ENCODE results near the gene BAIAP2. TPM values are rescaled to one million over a fixed set of nuclear protein-coding genes. Genes with fewer than 3 reads are reported as not detected.
A peak's percentile ranks its signal among the peaks of the same experiment; 100 is the strongest.
"Not testable (repeated sequence)": the region's sequence is repeated elsewhere in the genome, so short reads cannot be mapped to it uniquely, and the experiment has no call there.

BAIAP2 gene
- total RNA-seq, 1 donor from 2014 or later = 34.7 TPM

- ATAC-seq (ENCODE audit: poor library complexity) (no peak), DNase-seq (no peak)
- intact Hi-C loops (cut with DNase I) = no loop called here
These were observed 100.7 kb downstream of the BAIAP2 start for GRCh38 chr17:81135505-81136278.

- intact Hi-C loops (cut with DNase I) = no loop called here
- no peak for ATAC-seq (ENCODE audit: poor library complexity)
- DNase-seq = no peak
These were observed 101.4 kb downstream of the BAIAP2 start for GRCh38 chr17:81136366-81136765.

GRCh38 chr17:81137248-81137647 lies 102.3 kb downstream of the BAIAP2 start:
- ATAC-seq (ENCODE audit: poor library complexity) (no peak), DNase-seq (no peak)
- intact Hi-C loops (cut with DNase I) = no loop called here

- intact Hi-C loops (cut with DNase I) = no loop called here
- no peak for ATAC-seq (ENCODE audit: poor library complexity)
- no peak for DNase-seq
These were observed 103.1 kb downstream of the BAIAP2 start for GRCh38 chr17:81138083-81138482.

- no peak for DNase-seq
- intact Hi-C loops (cut with DNase I) = no loop called here
- ATAC-seq (ENCODE audit: poor library complexity) = no peak
These were observed 103.5 kb downstream of the BAIAP2 start for GRCh38 chr17:81138500-81138899.

GRCh38 chr17:81139428-81139827 lies 104.5 kb downstream of the BAIAP2 start:
- no peak for DNase-seq
- intact Hi-C loops (cut with DNase I) = no loop called here
- no peak for ATAC-seq (ENCODE audit: poor library complexity)

- no peak for ATAC-seq (ENCODE audit: poor library complexity)
- no peak for DNase-seq
- intact Hi-C loops (cut with DNase I) = no loop called here
These were observed 105.1 kb downstream of the BAIAP2 start for GRCh38 chr17:81140018-81140417.

- intact Hi-C loops (cut with DNase I) = no loop called here
- DNase-seq = no peak
- no peak for ATAC-seq (ENCODE audit: poor library complexity)
These were observed 105.7 kb downstream of the BAIAP2 start for GRCh38 chr17:81140695-81141094.

GRCh38 chr17:81142301-81143199 lies 107.6 kb downstream of the BAIAP2 start:
- DNase-seq = peak; percentile 90
- intact Hi-C loops (cut with DNase I) = loop anchor here (2.0 kb wide), 1 partner anchor 98 kb away; no protein-coding TSS in a partner anchor
- peak; percentile 97 for ATAC-seq (ENCODE audit: poor library complexity)

- intact Hi-C loops (cut with DNase I) = loop anchor here (2.0 kb wide), 1 partner anchor 98 kb away; no protein-coding TSS in a partner anchor
- ATAC-seq (ENCODE audit: poor library complexity) = peak; percentile 6
- no peak for DNase-seq
These were observed 108.2 kb downstream of the BAIAP2 start for GRCh38 chr17:81143200-81143527.

GRCh38 chr17:81143717-81144422 lies 108.9 kb downstream of the BAIAP2 start:
- intact Hi-C loops (cut with DNase I) = loop anchor here (2.0 kb wide), 1 partner anchor 97 kb away; no protein-coding TSS in a partner anchor
- ATAC-seq (ENCODE audit: poor library complexity) (no peak), DNase-seq (no peak)

GRCh38 chr17:81144423-81144781 lies 109.5 kb downstream of the BAIAP2 start:
- DNase-seq (no peak), ATAC-seq (ENCODE audit: poor library complexity) (no peak)
- intact Hi-C loops (cut with DNase I) = no loop called here

GRCh38 chr17:81146208-81146607 lies 111.3 kb downstream of the BAIAP2 start:
- DNase-seq; ATAC-seq (ENCODE audit: poor library complexity): not testable (repeated sequence)
- intact Hi-C loops (cut with DNase I) = loop anchor here (5.0 kb wide), 1 partner anchor 41 kb away; no protein-coding TSS in a partner anchor

- intact Hi-C loops (cut with DNase I) = loop anchor here (5.0 kb wide), 1 partner anchor 40 kb away; no protein-coding TSS in a partner anchor
- DNase-seq (no peak), ATAC-seq (ENCODE audit: poor library complexity) (no peak)
These were observed 112.8 kb downstream of the BAIAP2 start for GRCh38 chr17:81147701-81148100.

GRCh38 chr17:81148571-81148970 lies 113.6 kb downstream of the BAIAP2 start:
- no peak for ATAC-seq (ENCODE audit: poor library complexity)
- DNase-seq = no peak
- intact Hi-C loops (cut with DNase I) = loop anchor here (5.0 kb wide), 1 partner anchor 39 kb away; no protein-coding TSS in a partner anchor

- intact Hi-C loops (cut with DNase I) = loop anchor here (5.0 kb wide), 1 partner anchor 38 kb away; no protein-coding TSS in a partner anchor
- peak; percentile 22 for ATAC-seq (ENCODE audit: poor library complexity)
- DNase-seq = no peak
These were observed 114.1 kb downstream of the BAIAP2 start for GRCh38 chr17:81148986-81149533.

- DNase-seq (peak; percentile 77), ATAC-seq (ENCODE audit: poor library complexity) (no peak)
- intact Hi-C loops (cut with DNase I) = no loop called here
These were observed 115.6 kb downstream of the BAIAP2 start for GRCh38 chr17:81150377-81151077.

GRCh38 chr17:81151278-81151677 lies 116.3 kb downstream of the BAIAP2 start:
- DNase-seq (no peak), ATAC-seq (ENCODE audit: poor library complexity) (no peak)
- intact Hi-C loops (cut with DNase I) = no loop called here

Measured in Right ventricle myocardium superior (tissue), 1 donor.